K562 (cell line): ENCODE data around the gene SOX12. TPM values are rescaled to one million over a fixed set of nuclear protein-coding genes. Genes with fewer than 3 reads are reported as not detected.
A peak's percentile ranks its signal among the peaks of the same experiment; 100 is the strongest.

Experiments used
- ATAC-seq: fragments of 200-7000 bp; cut with Tn5 transposase; 3 replicates; pipeline ENCODE4 v1.9.1; 2020; ENCODE audit warnings: moderate library complexity
- BruUV-seq: library from RNA; stranded (reverse); fragments of 400-500 nt; replicated peaks from 2 replicates; lab custom pipeline; 2021; lab: Mats Ljungman, UMichigan
- CTCF ChIA-PET: fragments of 300-600 bp; formaldehyde crosslinking; extraction: SDS; loops from one replicate; lab custom pipeline; 2021; ENCODE audit warnings: low intra/inter-chr PET ratio; lab: Yijun Ruan, JAX
- POLR2A ChIA-PET: fragments of 300-600, 350-650 bp; sonication (Branson Sonifier 250); formaldehyde crosslinking; extraction: SDS; loops from one replicate; lab custom pipeline; 2021; ENCODE audit warnings: antibody characterized with exemption, inconsistent platforms; lab: Yijun Ruan, JAX
- DNase-seq, 4 experiments: peaks; one replicate each; pipeline versions ENCODE4 v3.0.0 to v3.0.0-alpha.2; 2011 to 2018; ENCODE audit warnings: low spot score in 3 of 4, mixed read lengths in 3 of 4; ENCODE audit errors: extremely low read depth in 1 of 4
- FAIRE-seq: peaks from 2 replicates; lab custom pipeline; 2011; peaks lifted over from hg19 to GRCh38; lab: Jason Lieb, UNC
- H2AFZ ChIP-seq: 2 replicates; pipeline ENCODE4 v1.6.0; 2011; ENCODE audit warnings: low read depth, low read length, control low read depth, inconsistent platforms
- H3K27ac ChIP-seq: fragments of 200-600 bp; 3 replicates; pipeline ENCODE4 v1.8.0; 2011; ENCODE audit warnings: low read depth, mild to moderate bottlenecking, control low read depth, inconsistent platforms, low read length, moderate library complexity, mixed read lengths; ENCODE audit errors: extremely low read depth
- H3K27me3 ChIP-seq, 2 experiments: fragments of 300-600 bp in 1 of 2; 2 replicates in 1 of 2; 3 replicates in 1 of 2; pipeline versions ENCODE4 v1.6.0 to v1.8.0; 2011; ENCODE audit warnings: inconsistent platforms in 2 of 2, low read length in 2 of 2, mild to moderate bottlenecking in 1 of 2, mixed read lengths in 1 of 2, moderate library complexity in 1 of 2; ENCODE audit not compliant: control insufficient read depth in 2 of 2, insufficient read depth in 2 of 2
- H3K36me3 ChIP-seq: fragments of 300-600 bp; 3 replicates; pipeline ENCODE4 v1.8.0; 2011; ENCODE audit warnings: mild to moderate bottlenecking, low read length, inconsistent platforms; ENCODE audit not compliant: control insufficient read depth, insufficient read depth
- H3K4me1 ChIP-seq, 2 experiments: fragments of 200-600 bp in 1 of 2; replicated peaks in 1 of 2; 2 replicates in 1 of 2; 3 replicates in 1 of 2; pipeline versions ENCODE4 v1.5.1 to v1.8.0; 2011; ENCODE audit warnings: inconsistent platforms in 2 of 2, low read length in 2 of 2, mild to moderate bottlenecking in 1 of 2, mixed read lengths in 1 of 2, moderate library complexity in 1 of 2; ENCODE audit not compliant: control insufficient read depth in 2 of 2, insufficient read depth in 2 of 2
- H3K4me2 ChIP-seq: 2 replicates; pipeline ENCODE4 v1.6.1; 2011; ENCODE audit warnings: low read length, control low read depth, inconsistent platforms, mixed read lengths; ENCODE audit not compliant: insufficient read depth
- H3K4me3 ChIP-seq: fragments of 200-600 bp; sonication (generic), shearing (Covaris generic); 2 replicates; pipeline ENCODE4 v1.5.1; 2016; ENCODE audit warnings: control low read depth, inconsistent platforms
- H3K79me2 ChIP-seq: fragments of 200-600 bp; 3 replicates; pipeline ENCODE4 v1.8.0; 2011; ENCODE audit warnings: low read length, inconsistent platforms; ENCODE audit not compliant: control insufficient read depth, insufficient read depth
- H3K9ac ChIP-seq, 2 experiments: 2 replicates each; pipeline versions ENCODE4 v1.6.0 to v1.6.1; 2011; ENCODE audit warnings: low read depth in 2 of 2, low read length in 2 of 2, control low read depth in 1 of 2, inconsistent platforms in 1 of 2, mild to moderate bottlenecking in 1 of 2, mixed read lengths in 1 of 2; ENCODE audit not compliant: insufficient read depth in 1 of 2
- H3K9me1 ChIP-seq: one replicate; pipeline ENCODE4 v1.6.0; 2011; ENCODE audit warnings: inconsistent platforms, mild to moderate bottlenecking, low read length, moderate library complexity; ENCODE audit not compliant: control insufficient read depth, insufficient read depth
- H3K9me3 ChIP-seq: replicated peaks from 2 replicates; pipeline ENCODE4 v1.5.1; 2011; ENCODE audit warnings: low read depth, low read length, inconsistent platforms; ENCODE audit not compliant: control insufficient read depth, insufficient read depth
- H4K20me1 ChIP-seq: replicated peaks from 2 replicates; pipeline ENCODE4 v1.6.1; 2011; ENCODE audit warnings: low read length, inconsistent platforms, mixed read lengths; ENCODE audit not compliant: control insufficient read depth, insufficient read depth
- RAD21 ChIP-seq, 2 experiments: fragments of 250-450 bp in 1 of 2; fragments of 450-650 bp in 1 of 2; sonication (Bioruptor Pico) in 1 of 2; formaldehyde crosslinking in 1 of 2; IDR thresholded peaks in 1 of 2; conservative IDR thresholded peaks in 1 of 2; 2 replicates each; pipeline versions ENCODE4 v1.4.0 to v1.8.0; 2020 to 2022; ENCODE audit warnings: mild to moderate bottlenecking in 2 of 2, moderate library complexity in 1 of 2
- ZNF316 ChIP-seq: fragments of 450-650 bp; IDR thresholded peaks from 2 replicates; pipeline ENCODE4 v1.6.1; 2016
- WGBS: fragments of 100-300 bp; shearing (Covaris generic); methylation state at CpG from one replicate; pipeline ENCODE4 v1.1.6; 2016; ENCODE audit warnings: low coverage, mixed read lengths; ENCODE audit not compliant: insufficient coverage; ENCODE audit errors: missing lambda C conversion rate; 5-methylcytosine and 5-hydroxymethylcytosine counted together
- in situ Hi-C: fragments of 300-500 bp; cut with MboI; formaldehyde crosslinking; loops from 4 replicates; pipeline ENCODE4 v1.15.0; 2018; ENCODE audit warnings: inconsistent platforms, mixed read lengths
- intact Hi-C: fragments of 100-400 bp; cut with micrococcal nuclease; formaldehyde crosslinking; loops from 2 replicates; pipeline ENCODE4 v1.14.2; 2022
- polyA plus RNA-seq, 8 experiments: library from polyadenylated mRNA; depleted of rRNA in 4 of 8; stranded (reverse) in 5 of 8; unstranded in 3 of 8; fragments of >200 nt; fragmentation: Nextera tagmentation in 2 of 8; fragmentation: Illumina TruSeq in 1 of 8; extraction: Ambion mirVana in 2 of 8; extraction: Trizol in 1 of 8; gene quantifications; 2 replicates each; pipeline versions ENCODE4 v1.2.1 to v1.2.3, GENCODE V29; 2011 to 2014; ENCODE audit warnings: inconsistent platforms in 1 of 8, missing spikeins in 1 of 8
- total RNA-seq, 7 experiments: library from RNA; depleted of rRNA in 6 of 7; stranded (reverse); fragments of >200 nt in 6 of 7; fragmentation: Illumina TruSeq in 2 of 7; extraction: Trizol in 2 of 7; gene quantifications; 2 replicates each; pipeline versions ENCODE4 v1.2.1 to v1.2.3, GENCODE V29; 2011 to 2021; ENCODE audit warnings: low replicate concordance in 1 of 7
- TF ChIP-seq, protein P1 (sequence below), 2 experiments: fragments of 450-650 bp; formaldehyde crosslinking in 1 of 2; IDR thresholded peaks; 2 replicates each; pipeline versions ENCODE4 v1.4.0 to v1.6.1; 2014 to 2020; ENCODE audit warnings: mild to moderate bottlenecking in 2 of 2, borderline replicate concordance in 1 of 2, low read depth in 1 of 2

Gene SOX12
- total and polyA plus RNA-seq, 9 of the 15 experiments (the other 6 are each of a cell fraction or from before 2014, with no cell fraction given) = 0.42 to 26.3 (median 2.6) TPM

DNA sequence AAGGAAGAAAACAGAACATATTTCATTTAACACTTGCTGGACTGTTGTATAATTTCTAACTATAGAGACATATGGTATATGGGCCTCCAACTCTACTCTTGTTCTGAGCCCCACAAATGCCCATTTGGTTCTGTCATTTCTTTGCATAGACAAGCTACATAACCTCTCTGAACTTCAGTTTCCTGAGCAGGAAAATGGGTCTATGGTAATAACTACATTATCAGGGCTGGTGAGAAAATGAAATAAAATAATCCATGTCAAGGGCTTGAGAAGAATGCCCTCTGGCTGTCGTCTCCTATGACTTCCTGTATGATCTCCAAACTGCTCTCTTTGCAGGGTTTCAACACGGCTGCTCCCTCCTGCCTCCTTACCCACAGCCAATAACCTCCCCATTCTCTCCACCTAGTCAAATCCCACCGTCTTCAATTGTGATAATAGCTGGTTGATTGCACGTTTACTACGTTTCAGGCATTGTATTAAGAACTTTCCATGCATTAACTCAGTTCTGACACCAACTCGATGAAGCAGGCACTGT lies 16.0 kb upstream of the SOX12 start:
- WGBS = 15% methylated on average over 6 of the region's 6 CpGs
- FAIRE-seq (no peak), DNase-seq (no peak), ATAC-seq (peak; percentile 51)
- no peaks in the 10 kb centered on the region for H3K9me1 ChIP-seq
- peak overlapping the region; percentile 76 for H2AFZ ChIP-seq
- H4K20me1 ChIP-seq = no peaks in the 10 kb centered on the region
- ChIA-PET CTCF (no interaction called here), POLR2A (interaction anchor here (0.7 to 2.0 kb wide), 3 partner anchors 9 to 467 kb away, joined by 3 to 7 read pairs (median 4); no protein-coding TSS in a partner anchor)
- H3K4me3 ChIP-seq = no peak overlapping the region
- no TSS peak for BruUV-seq
- no peaks in the 10 kb centered on the region for H3K79me2 ChIP-seq
- intact Hi-C loops (no loop called here), in situ Hi-C loops (no loop called here)
- no peak overlapping the region for H3K4me2 ChIP-seq
- H3K36me3 ChIP-seq = no peaks in the 10 kb centered on the region
- H3K4me1 ChIP-seq = peaks cover 0 to 4% of the 10 kb centered on the region in 2 experiments; a peak in 2 of 5 replicates
- H3K9ac ChIP-seq = no peak overlapping the region
- TF ChIP-seq RAD21 (CRISPR knock-in tag; conservative IDR thresholded peaks at IDR 0.05 in 1 of 2, IDR thresholded peaks at IDR 0.05 in 1 of 2) (peak in 1 of 2 experiments; percentile 37; a peak in 1 of 4 replicates), ZNF316 (no peak)
- TF ChIP-seq, protein P1, sequence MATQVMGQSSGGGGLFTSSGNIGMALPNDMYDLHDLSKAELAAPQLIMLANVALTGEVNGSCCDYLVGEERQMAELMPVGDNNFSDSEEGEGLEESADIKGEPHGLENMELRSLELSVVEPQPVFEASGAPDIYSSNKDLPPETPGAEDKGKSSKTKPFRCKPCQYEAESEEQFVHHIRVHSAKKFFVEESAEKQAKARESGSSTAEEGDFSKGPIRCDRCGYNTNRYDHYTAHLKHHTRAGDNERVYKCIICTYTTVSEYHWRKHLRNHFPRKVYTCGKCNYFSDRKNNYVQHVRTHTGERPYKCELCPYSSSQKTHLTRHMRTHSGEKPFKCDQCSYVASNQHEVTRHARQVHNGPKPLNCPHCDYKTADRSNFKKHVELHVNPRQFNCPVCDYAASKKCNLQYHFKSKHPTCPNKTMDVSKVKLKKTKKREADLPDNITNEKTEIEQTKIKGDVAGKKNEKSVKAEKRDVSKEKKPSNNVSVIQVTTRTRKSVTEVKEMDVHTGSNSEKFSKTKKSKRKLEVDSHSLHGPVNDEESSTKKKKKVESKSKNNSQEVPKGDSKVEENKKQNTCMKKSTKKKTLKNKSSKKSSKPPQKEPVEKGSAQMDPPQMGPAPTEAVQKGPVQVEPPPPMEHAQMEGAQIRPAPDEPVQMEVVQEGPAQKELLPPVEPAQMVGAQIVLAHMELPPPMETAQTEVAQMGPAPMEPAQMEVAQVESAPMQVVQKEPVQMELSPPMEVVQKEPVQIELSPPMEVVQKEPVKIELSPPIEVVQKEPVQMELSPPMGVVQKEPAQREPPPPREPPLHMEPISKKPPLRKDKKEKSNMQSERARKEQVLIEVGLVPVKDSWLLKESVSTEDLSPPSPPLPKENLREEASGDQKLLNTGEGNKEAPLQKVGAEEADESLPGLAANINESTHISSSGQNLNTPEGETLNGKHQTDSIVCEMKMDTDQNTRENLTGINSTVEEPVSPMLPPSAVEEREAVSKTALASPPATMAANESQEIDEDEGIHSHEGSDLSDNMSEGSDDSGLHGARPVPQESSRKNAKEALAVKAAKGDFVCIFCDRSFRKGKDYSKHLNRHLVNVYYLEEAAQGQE (IDR thresholded peaks at IDR 0.05; ENCODE audit: borderline replicate concordance) = 0 out of 2 replicates have a peak, but pooled peaks have one; percentile 7
- TF ChIP-seq, protein P1 (CRISPR knock-in tag; IDR thresholded peaks at IDR 0.05; ENCODE audit: low read depth) = no peak
- H3K27me3 ChIP-seq = no peaks in the 10 kb centered on the region
- H3K9me3 ChIP-seq = no peaks in the 10 kb centered on the region
- no peak overlapping the region for H3K27ac ChIP-seq
